ENCODE measurements around the gene RARB. TPM values are rescaled to one million over a fixed set of nuclear protein-coding genes. Genes with fewer than 3 reads are reported as not detected.

The RARB gene
- total RNA-seq: under 0.01 TPM in 1 of 2 replicates, not detected in the other

GRCh38 chr3:25427942-25428788, at the start of gene RARB:
Gene RARB (plus strand): TSS chr3:25428263. CDS start chr3:25428732, 469 bp downstream.

Small RNA genes within 50 kb of the gene (small RNA-seq; reads per million reads assigned to genes)
- not detected for gene RF01161
- gene RF02271: not detected

Other genes starting within 250 kb of the RARB start
- 76.2 and 76.8 TPM in 2 replicates for gene TOP2B, start 236.6 kb downstream of the RARB start, total RNA-seq